Measurements from ENCODE around the gene RASA3.

DNA sequence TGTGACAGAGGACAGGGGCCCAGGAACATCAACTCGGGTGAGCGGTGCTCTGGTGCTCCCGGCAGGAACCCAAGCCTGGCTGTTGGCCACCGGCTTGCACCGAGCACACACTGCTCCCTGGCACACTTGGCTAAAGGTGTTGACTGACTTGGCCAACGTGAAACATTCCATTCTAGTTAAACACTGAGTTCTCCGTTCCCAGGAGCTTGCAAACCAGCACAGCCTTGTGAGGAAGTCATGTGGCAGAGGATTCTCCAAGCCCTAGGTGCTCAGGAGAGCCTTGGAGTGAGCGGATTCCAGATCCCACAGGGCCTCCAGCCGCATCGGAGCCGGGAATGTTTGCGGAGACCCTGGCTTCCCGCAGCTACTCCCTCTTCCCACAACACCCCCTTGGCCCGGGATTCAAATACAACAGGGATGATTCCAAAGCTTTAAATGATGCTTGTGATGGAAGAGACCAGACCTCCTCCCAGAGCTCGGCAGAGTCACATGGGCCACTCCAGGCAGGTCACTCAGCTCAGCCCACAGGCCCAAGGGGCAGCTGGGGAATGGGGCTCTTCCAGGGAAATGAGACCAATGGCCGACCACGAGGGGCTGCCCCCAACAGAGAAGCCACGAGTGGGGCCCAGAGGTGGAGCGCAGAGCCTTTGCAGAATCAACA, 161.5 kb downstream of the RASA3 start:
- TF ChIP-seq EZH2phosphoT487 (IDR thresholded peaks at IDR 0.05; ENCODE audit: borderline replicate concordance) = no peak
- no peak for TF ChIP-seq POLR2AphosphoS5 (IDR thresholded peaks at IDR 0.05; ENCODE audit: low read depth, low read length)
- no peak for TF ChIP-seq POLR2A (IDR thresholded peaks at IDR 0.05; ENCODE audit: borderline replicate concordance, extremely low read depth, insufficient read depth, insufficient read length)
- TF ChIP-seq CTCF (IDR thresholded peaks at IDR 0.05 in 2 of 3, conservative IDR thresholded peaks at IDR 0.05 in 1 of 3; ENCODE audit: borderline replicate concordance in 1 of 3, insufficient read depth in 1 of 3, low read depth in 2 of 3, low read length in 2 of 3) = no peak
- TF ChIP-seq MAX (IDR thresholded peaks at IDR 0.05) = no peak
- no peak for TF ChIP-seq ATF3 (IDR thresholded peaks at IDR 0.05)
- no peak for TF ChIP-seq EZH2 (IDR thresholded peaks at IDR 0.05)
- TF ChIP-seq CBX3 (IDR thresholded peaks at IDR 0.05; ENCODE audit: low read depth) = no peak
- TF ChIP-seq, protein P1, sequence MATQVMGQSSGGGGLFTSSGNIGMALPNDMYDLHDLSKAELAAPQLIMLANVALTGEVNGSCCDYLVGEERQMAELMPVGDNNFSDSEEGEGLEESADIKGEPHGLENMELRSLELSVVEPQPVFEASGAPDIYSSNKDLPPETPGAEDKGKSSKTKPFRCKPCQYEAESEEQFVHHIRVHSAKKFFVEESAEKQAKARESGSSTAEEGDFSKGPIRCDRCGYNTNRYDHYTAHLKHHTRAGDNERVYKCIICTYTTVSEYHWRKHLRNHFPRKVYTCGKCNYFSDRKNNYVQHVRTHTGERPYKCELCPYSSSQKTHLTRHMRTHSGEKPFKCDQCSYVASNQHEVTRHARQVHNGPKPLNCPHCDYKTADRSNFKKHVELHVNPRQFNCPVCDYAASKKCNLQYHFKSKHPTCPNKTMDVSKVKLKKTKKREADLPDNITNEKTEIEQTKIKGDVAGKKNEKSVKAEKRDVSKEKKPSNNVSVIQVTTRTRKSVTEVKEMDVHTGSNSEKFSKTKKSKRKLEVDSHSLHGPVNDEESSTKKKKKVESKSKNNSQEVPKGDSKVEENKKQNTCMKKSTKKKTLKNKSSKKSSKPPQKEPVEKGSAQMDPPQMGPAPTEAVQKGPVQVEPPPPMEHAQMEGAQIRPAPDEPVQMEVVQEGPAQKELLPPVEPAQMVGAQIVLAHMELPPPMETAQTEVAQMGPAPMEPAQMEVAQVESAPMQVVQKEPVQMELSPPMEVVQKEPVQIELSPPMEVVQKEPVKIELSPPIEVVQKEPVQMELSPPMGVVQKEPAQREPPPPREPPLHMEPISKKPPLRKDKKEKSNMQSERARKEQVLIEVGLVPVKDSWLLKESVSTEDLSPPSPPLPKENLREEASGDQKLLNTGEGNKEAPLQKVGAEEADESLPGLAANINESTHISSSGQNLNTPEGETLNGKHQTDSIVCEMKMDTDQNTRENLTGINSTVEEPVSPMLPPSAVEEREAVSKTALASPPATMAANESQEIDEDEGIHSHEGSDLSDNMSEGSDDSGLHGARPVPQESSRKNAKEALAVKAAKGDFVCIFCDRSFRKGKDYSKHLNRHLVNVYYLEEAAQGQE (IDR thresholded peaks at IDR 0.05; ENCODE audit: low read depth) = no peak

All from HCT116 (cell line).